Activated gamma-delta T cell treated with Interleukin-2 at 50 U/mL for 16 hours (primary cell): ENCODE measurements around the gene FAM25C.
"Not testable (repeated sequence)": the region's sequence is repeated elsewhere in the genome, so short reads cannot be mapped to it uniquely, and the experiment has no call there.

ENCODE experiments used
- DNase-seq: peaks from one replicate; pipeline ENCODE4 v3.0.0-alpha.2; 2020

The FAM25C gene

GRCh38 chr10:47999691-48000090 is at the start of gene FAM25C:
Gene FAM25C, minus strand, starts transcription at chr10:47999791. Its CDS starts 26 bp downstream, at chr10:47999765.
- DNase-seq: not testable (repeated sequence)

- DNase-seq: not testable (repeated sequence)
Observed at GRCh38 chr10:48044557-48044956, 45.0 kb upstream of the FAM25C start.

GRCh38 chr10:48031390-48031789 is 31.8 kb upstream of the FAM25C start:
- not testable (repeated sequence) for DNase-seq

GRCh38 chr10:48002306-48002705 is 2.7 kb upstream of the FAM25C start:
- DNase-seq: not testable (repeated sequence)

- not testable (repeated sequence) for DNase-seq
Observed at GRCh38 chr10:47994045-47994444, 5.5 kb downstream of the FAM25C start.

- not testable (repeated sequence) for DNase-seq
Observed at GRCh38 chr10:47992560-47992959, 7.0 kb downstream of the FAM25C start.

GRCh38 chr10:47991706-47992105 is 7.9 kb downstream of the FAM25C start:
- DNase-seq: not testable (repeated sequence)

GRCh38 chr10:47990097-47990496 is 9.5 kb downstream of the FAM25C start:
- DNase-seq: not testable (repeated sequence)

- not testable (repeated sequence) for DNase-seq
Observed at GRCh38 chr10:47989542-47989950, 10.0 kb downstream of the FAM25C start.

- DNase-seq: not testable (repeated sequence)
Observed at GRCh38 chr10:47988718-47989541, 10.7 kb downstream of the FAM25C start.

GRCh38 chr10:47987952-47988351 is 11.6 kb downstream of the FAM25C start:
- not testable (repeated sequence) for DNase-seq

- DNase-seq: not testable (repeated sequence)
Observed at GRCh38 chr10:47986413-47987230, 13.0 kb downstream of the FAM25C start.

- DNase-seq: not testable (repeated sequence)
Observed at GRCh38 chr10:47975409-47975808, 24.2 kb downstream of the FAM25C start.

- DNase-seq: not testable (repeated sequence)
Observed at GRCh38 chr10:47973131-47973530, 26.5 kb downstream of the FAM25C start.

- DNase-seq: not testable (repeated sequence)
Observed at GRCh38 chr10:47972077-47972476, 27.5 kb downstream of the FAM25C start.

GRCh38 chr10:47971598-47971997 is 28.0 kb downstream of the FAM25C start:
- DNase-seq: not testable (repeated sequence)

GRCh38 chr10:47970047-47970446 is 29.5 kb downstream of the FAM25C start:
- not testable (repeated sequence) for DNase-seq

- not testable (repeated sequence) for DNase-seq
Observed at GRCh38 chr10:47968988-47969387, 30.6 kb downstream of the FAM25C start.

- DNase-seq: not testable (repeated sequence)
Observed at GRCh38 chr10:47964280-47965063, 35.1 kb downstream of the FAM25C start.

- not testable (repeated sequence) for DNase-seq
Observed at GRCh38 chr10:47962785-47963184, 36.8 kb downstream of the FAM25C start.

- not testable (repeated sequence) for DNase-seq
Observed at GRCh38 chr10:47960699-47961098, 38.9 kb downstream of the FAM25C start.

- not testable (repeated sequence) for DNase-seq
Observed at GRCh38 chr10:47959677-47960076, 39.9 kb downstream of the FAM25C start.

- not testable (repeated sequence) for DNase-seq
Observed at GRCh38 chr10:47957158-47957557, 42.4 kb downstream of the FAM25C start.
